Gastrocnemius medialis (tissue), 4 donors: ENCODE measurements around the gene PTCSC3. TPM values are rescaled to one million over a fixed set of nuclear protein-coding genes. Genes with fewer than 3 reads are reported as not detected.

ENCODE experiments used
- ATAC-seq, 2 donors: fragments of 150-250 bp; one replicate each; pipeline ENCODE4 v1.9.1; 2016
- DNase-seq, 2 donors: peaks; one replicate each; pipeline ENCODE4 v3.0.0-alpha.2; 2019
- H3K27ac ChIP-seq, 4 donors: fragments of 200-600 bp; sonication (generic); 1 replicate in 1 of 4; 2 replicates in 3 of 4; pipeline ENCODE4 v1.5.1; 2016 to 2018; ENCODE audit warnings: mild to moderate bottlenecking in 2 of 4, moderate library complexity in 1 of 4
- H3K27me3 ChIP-seq, 3 donors: fragments of 200-600 bp; sonication (generic) in 2 of 3; 1 replicate in 1 of 3; 2 replicates in 2 of 3; pipeline versions ENCODE4 v1.5.1 to v1.6.0; 2016 to 2019; ENCODE audit warnings: mild to moderate bottlenecking in 1 of 3, moderate library complexity in 1 of 3
- H3K36me3 ChIP-seq, 2 donors: fragments of 200-600 bp; sonication (generic) in 1 of 2; one replicate each; pipeline ENCODE4 v1.5.1; 2017 to 2018
- H3K4me1 ChIP-seq, 2 donors: fragments of 200-600 bp; sonication (generic) in 1 of 2; one replicate each; pipeline ENCODE4 v1.5.1; 2016 to 2017; ENCODE audit warnings: mild to moderate bottlenecking in 2 of 2
- H3K4me3 ChIP-seq, 4 donors: fragments of 200-600 bp; sonication (generic) in 3 of 4; 1 replicate in 1 of 4; 2 replicates in 3 of 4; pipeline ENCODE4 v1.5.1; 2016 to 2019; ENCODE audit warnings: mild to moderate bottlenecking in 2 of 4
- H3K9me3 ChIP-seq, 3 donors: fragments of 200-600 bp; sonication (generic) in 2 of 3; 1 replicate in 1 of 3; 2 replicates in 2 of 3; pipeline ENCODE4 v1.5.1; 2016 to 2019
- POLR2A ChIP-seq, 2 donors: fragments of 450-650 bp; IDR thresholded peaks; one replicate each; pipeline ENCODE4 v1.6.1; 2017; ENCODE audit warnings: antibody characterized with exemption in 2 of 2, mild to moderate bottlenecking in 2 of 2, moderate library complexity in 2 of 2
- in situ Hi-C, 4 donors: fragments of 200-750 bp; cut with MboI; loops; one replicate each; pipeline versions ENCODE4 v1.15.0 to v1.8.0; 2017; ENCODE audit warnings: low sequenced_read_pairs in 4 of 4
- intact Hi-C: fragments of 100-400 bp; cut with DNase I; formaldehyde crosslinking; loops from one replicate; pipeline ENCODE4 v1.15.1; 2023; ENCODE audit warnings: low total_unique reads
- total RNA-seq, 4 donors: library from RNA; depleted of rRNA; stranded (reverse); fragments of >200 nt; gene quantifications; one replicate each; pipeline versions ENCODE4 v1.1.0 to v1.2.3, GENCODE V29; 2016
- TF ChIP-seq, protein P1 (sequence below), 5 experiments: fragments of 450-650 bp in 3 of 5; fragments of 200-600 bp in 2 of 5; sonication (generic) in 2 of 5; IDR thresholded peaks in 4 of 5; conservative IDR thresholded peaks in 1 of 5; 1 replicate in 4 of 5; 2 replicates in 1 of 5; pipeline ENCODE4 v1.5.1; 2016 to 2019; ENCODE audit warnings: antibody characterized with exemption in 5 of 5, mild to moderate bottlenecking in 3 of 5, moderate library complexity in 3 of 5

Gene PTCSC3
- total RNA-seq, 4 donors from 2014 or later, result not detected

DNA sequence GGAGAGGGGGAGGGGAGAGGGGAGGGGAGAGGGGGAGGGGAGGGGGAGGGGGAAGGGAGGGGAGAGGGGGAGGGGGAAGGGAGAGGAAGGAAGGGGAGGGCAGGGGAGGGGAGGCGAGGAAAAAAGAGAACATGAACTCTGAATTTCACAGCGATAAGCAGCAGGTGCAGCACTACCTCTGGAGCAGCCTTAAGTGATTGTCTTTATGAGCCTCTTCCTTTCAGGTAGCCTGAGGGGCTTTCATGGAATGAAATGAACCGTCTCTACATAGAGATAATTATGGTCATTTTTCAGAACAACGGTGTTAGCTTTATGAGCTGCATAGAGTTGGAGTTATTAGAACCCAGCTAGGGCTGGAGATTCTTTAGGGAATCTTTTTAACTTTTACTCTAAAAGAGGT is 18.1 kb upstream of the PTCSC3 start:
- Histone ChIP-seq H3K36me3 (no peaks in the 10 kb centered on the region), H3K4me3 (no peak overlapping the region), H3K27me3 (no peaks in the 10 kb centered on the region), H3K27ac (no peak overlapping the region), H3K9me3 (no peaks in the 10 kb centered on the region), H3K4me1 (no peaks in the 10 kb centered on the region)
- intact Hi-C loops (no loop called here), in situ Hi-C loops (no loop called here)
- ATAC-seq (no peak), DNase-seq (no peak)
- TF ChIP-seq, protein P1, sequence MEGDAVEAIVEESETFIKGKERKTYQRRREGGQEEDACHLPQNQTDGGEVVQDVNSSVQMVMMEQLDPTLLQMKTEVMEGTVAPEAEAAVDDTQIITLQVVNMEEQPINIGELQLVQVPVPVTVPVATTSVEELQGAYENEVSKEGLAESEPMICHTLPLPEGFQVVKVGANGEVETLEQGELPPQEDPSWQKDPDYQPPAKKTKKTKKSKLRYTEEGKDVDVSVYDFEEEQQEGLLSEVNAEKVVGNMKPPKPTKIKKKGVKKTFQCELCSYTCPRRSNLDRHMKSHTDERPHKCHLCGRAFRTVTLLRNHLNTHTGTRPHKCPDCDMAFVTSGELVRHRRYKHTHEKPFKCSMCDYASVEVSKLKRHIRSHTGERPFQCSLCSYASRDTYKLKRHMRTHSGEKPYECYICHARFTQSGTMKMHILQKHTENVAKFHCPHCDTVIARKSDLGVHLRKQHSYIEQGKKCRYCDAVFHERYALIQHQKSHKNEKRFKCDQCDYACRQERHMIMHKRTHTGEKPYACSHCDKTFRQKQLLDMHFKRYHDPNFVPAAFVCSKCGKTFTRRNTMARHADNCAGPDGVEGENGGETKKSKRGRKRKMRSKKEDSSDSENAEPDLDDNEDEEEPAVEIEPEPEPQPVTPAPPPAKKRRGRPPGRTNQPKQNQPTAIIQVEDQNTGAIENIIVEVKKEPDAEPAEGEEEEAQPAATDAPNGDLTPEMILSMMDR (IDR thresholded peaks at IDR 0.05 in 4 of 5, conservative IDR thresholded peaks at IDR 0.05 in 1 of 5), result no peak
- TF ChIP-seq POLR2A (IDR thresholded peaks at IDR 0.05), result no peak

DNA sequence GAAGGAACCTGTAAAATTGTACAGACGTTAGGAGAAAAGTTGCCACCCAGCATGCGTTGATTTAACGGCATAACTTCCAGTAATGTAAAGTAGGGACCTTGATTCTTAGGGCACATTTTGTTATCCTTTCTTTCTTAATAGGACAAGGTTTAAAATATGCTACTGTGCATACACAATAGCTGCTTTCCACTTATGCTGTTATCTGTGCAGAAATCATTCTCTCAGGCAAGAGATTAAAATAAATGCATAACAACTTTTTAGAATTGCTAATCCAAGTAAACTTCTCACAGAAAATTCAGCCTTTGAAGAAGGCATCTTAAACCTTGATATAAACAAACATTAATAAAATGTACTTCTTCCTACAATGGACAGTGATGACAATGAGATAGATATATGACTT is 16.0 kb upstream of the PTCSC3 start:
- in situ Hi-C loops, result no loop called here
- Histone ChIP-seq H3K4me3 (no peak overlapping the region), H3K9me3 (no peaks in the 10 kb centered on the region), H3K27ac (no peak overlapping the region), H3K27me3 (no peaks in the 10 kb centered on the region), H3K4me1 (no peaks in the 10 kb centered on the region), H3K36me3 (no peaks in the 10 kb centered on the region)
- intact Hi-C loops, result no loop called here
- TF ChIP-seq, protein P1 (IDR thresholded peaks at IDR 0.05 in 4 of 5, conservative IDR thresholded peaks at IDR 0.05 in 1 of 5), result no peak
- no peak for TF ChIP-seq POLR2A (IDR thresholded peaks at IDR 0.05)
- ATAC-seq, result no peak
- DNase-seq, result no peak

DNA sequence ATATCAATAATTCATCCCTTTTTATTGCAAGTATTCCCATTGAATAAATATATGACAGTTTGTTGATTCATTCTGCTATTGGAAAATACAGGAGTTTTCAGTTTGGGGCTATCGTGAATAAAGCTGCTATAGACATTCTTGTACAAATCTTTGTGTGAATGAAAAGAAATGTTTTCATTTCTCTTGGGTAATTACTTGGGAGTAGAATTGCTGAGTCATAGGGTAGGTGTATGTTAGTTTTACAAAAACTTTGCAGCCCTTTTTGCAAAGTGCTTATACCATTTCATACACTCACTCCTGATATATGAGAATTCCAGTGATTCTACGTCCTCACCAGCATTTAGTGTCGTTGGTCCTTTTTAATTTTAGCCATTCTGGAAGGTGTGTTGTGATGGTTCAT is 6.9 kb upstream of the PTCSC3 start:
- H3K27me3 ChIP-seq, result no peaks in the 10 kb centered on the region
- in situ Hi-C loops (no loop called here), intact Hi-C loops (no loop called here)
- H3K36me3 ChIP-seq, result no peaks in the 10 kb centered on the region
- H3K4me1 ChIP-seq, result no peaks in the 10 kb centered on the region
- no peaks in the 10 kb centered on the region for H3K9me3 ChIP-seq
- no peak for DNase-seq
- no peak for ATAC-seq
- H3K4me3 ChIP-seq, result no peak overlapping the region
- no peak for TF ChIP-seq POLR2A (IDR thresholded peaks at IDR 0.05)
- TF ChIP-seq, protein P1 (IDR thresholded peaks at IDR 0.05 in 4 of 5, conservative IDR thresholded peaks at IDR 0.05 in 1 of 5), result no peak
- H3K27ac ChIP-seq, result no peak overlapping the region

DNA sequence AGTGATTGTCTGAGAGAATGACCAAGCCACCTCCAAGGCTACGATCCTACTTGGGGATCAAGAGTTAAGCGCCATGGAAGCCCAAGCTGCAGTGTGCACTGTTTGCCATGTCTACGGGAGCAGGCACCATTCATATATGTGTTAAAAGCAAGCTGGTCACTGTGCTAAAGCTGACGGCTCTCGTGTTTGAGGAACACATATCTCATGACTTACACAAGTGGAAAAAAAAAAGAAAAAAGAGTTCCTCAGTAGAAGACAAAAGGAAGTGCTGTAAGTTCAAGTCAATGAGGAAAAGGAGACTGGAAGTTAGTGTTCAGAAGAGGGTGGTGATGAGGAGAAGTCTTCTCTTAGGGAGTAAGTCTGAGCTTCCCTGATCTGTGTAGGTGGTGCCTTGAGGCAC is 4.9 kb upstream of the PTCSC3 start:
- no peak overlapping the region for H3K27ac ChIP-seq
- DNase-seq, result no peak
- no peaks in the 10 kb centered on the region for H3K27me3 ChIP-seq
- no peaks in the 10 kb centered on the region for H3K36me3 ChIP-seq
- H3K4me1 ChIP-seq, result no peaks in the 10 kb centered on the region
- in situ Hi-C loops (no loop called here), intact Hi-C loops (no loop called here)
- ATAC-seq, result no peak
- H3K9me3 ChIP-seq, result no peaks in the 10 kb centered on the region
- TF ChIP-seq POLR2A (IDR thresholded peaks at IDR 0.05), result no peak
- TF ChIP-seq, protein P1 (IDR thresholded peaks at IDR 0.05 in 4 of 5, conservative IDR thresholded peaks at IDR 0.05 in 1 of 5), result no peak
- H3K4me3 ChIP-seq, result no peak overlapping the region

DNA sequence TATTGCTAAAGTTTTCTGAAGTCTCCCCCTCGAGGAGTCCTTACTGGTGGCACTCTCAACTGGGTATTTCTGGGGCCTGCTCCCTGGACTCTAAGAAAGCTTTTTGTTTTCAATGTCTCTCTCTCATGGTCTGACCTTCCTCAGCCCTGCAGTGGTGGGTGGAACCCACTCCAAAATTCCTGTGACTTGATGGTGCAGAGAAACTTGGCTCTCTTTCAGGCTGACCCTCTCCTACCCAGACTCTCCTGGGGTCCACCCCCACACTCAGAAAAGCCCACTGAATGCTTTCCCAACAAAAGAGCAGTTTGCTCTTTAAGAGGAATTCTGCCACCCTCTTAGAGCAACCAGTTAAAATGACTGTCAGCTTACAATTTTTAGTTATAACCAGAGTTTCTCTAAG is 967 bp upstream of the PTCSC3 start:
- Histone ChIP-seq H3K4me3 (no peak overlapping the region), H3K27ac (no peak overlapping the region), H3K36me3 (no peaks in the 10 kb centered on the region), H3K9me3 (no peaks in the 10 kb centered on the region), H3K4me1 (no peaks in the 10 kb centered on the region), H3K27me3 (no peaks in the 10 kb centered on the region)
- no peak for TF ChIP-seq POLR2A (IDR thresholded peaks at IDR 0.05)
- TF ChIP-seq, protein P1 (IDR thresholded peaks at IDR 0.05 in 4 of 5, conservative IDR thresholded peaks at IDR 0.05 in 1 of 5), result no peak
- intact Hi-C loops, result no loop called here
- ATAC-seq (no peak), DNase-seq (no peak)
- in situ Hi-C loops, result no loop called here
